Hepatocyte (in vitro differentiated cells): ENCODE measurements around the gene TBC1D5. TPM values are rescaled to one million over a fixed set of nuclear protein-coding genes. Genes with fewer than 3 reads are reported as not detected.
"Not testable (repeated sequence)": the region's sequence is repeated elsewhere in the genome, so short reads cannot be mapped to it uniquely, and the experiment has no call there.

Source experiments
- DNase-seq: peaks from one replicate; pipeline ENCODE4 v3.0.0-alpha.2; 2016; ENCODE audit warnings: low spot score
- H2AFZ ChIP-seq: fragments of 200-600 bp; sonication (generic); 2 replicates; pipeline ENCODE4 v1.6.0; 2016; ENCODE audit warnings: antibody characterized with exemption, mild to moderate bottlenecking
- H3K27ac ChIP-seq: fragments of 200-600 bp; sonication (generic); 2 replicates; pipeline ENCODE4 v1.5.1; 2016; ENCODE audit warnings: mild to moderate bottlenecking
- H3K27me3 ChIP-seq: fragments of 200-600 bp; sonication (generic); 2 replicates; pipeline ENCODE4 v1.6.1; 2016
- H3K36me3 ChIP-seq: fragments of 200-600 bp; sonication (generic); replicated peaks from 2 replicates; pipeline ENCODE4 v1.5.1; 2016; ENCODE audit warnings: low read depth; ENCODE audit not compliant: insufficient read depth
- H3K4me1 ChIP-seq: fragments of 200-600 bp; sonication (generic); 2 replicates; pipeline ENCODE4 v1.5.1; 2016; ENCODE audit warnings: mild to moderate bottlenecking, moderate library complexity; ENCODE audit not compliant: insufficient read depth
- H3K4me2 ChIP-seq: fragments of 200-600 bp; sonication (generic); 2 replicates; pipeline ENCODE4 v1.6.0; 2016
- H3K4me3 ChIP-seq: fragments of 200-600 bp; sonication (generic); 2 replicates; pipeline ENCODE4 v1.5.1; 2016; ENCODE audit warnings: mild to moderate bottlenecking
- H3K79me2 ChIP-seq: fragments of 200-600 bp; sonication (generic); 2 replicates; pipeline ENCODE4 v1.6.0; 2017; ENCODE audit warnings: mild to moderate bottlenecking
- H3K9me2 ChIP-seq: fragments of 200-600 bp; sonication (generic); replicated peaks from 2 replicates; pipeline ENCODE4 v1.6.0; 2017; ENCODE audit warnings: mild to moderate bottlenecking; ENCODE audit not compliant: insufficient read depth
- H3K9me3 ChIP-seq: fragments of 200-600 bp; sonication (generic); 2 replicates; pipeline ENCODE4 v1.5.1; 2016; ENCODE audit warnings: low read depth, mild to moderate bottlenecking
- H4K20me1 ChIP-seq: fragments of 200-600 bp; sonication (generic); 2 replicates; pipeline ENCODE4 v1.6.0; 2016; ENCODE audit warnings: mild to moderate bottlenecking; ENCODE audit not compliant: insufficient read depth, poor library complexity, severe bottlenecking
- CTCF ChIP-seq: fragments of 200-600 bp; sonication (generic); IDR thresholded peaks from 2 replicates; pipeline ENCODE4 v1.5.1; 2016; ENCODE audit warnings: antibody characterized with exemption, mild to moderate bottlenecking; ENCODE audit not compliant: poor library complexity
- EZH2 ChIP-seq: fragments of 200-600 bp; sonication (generic); IDR thresholded peaks from 2 replicates; pipeline ENCODE4 v1.6.1; 2016; ENCODE audit warnings: antibody characterized with exemption, mild to moderate bottlenecking, borderline replicate concordance
- EZH2phosphoT487 ChIP-seq: fragments of 200-600 bp; sonication (generic); IDR thresholded peaks from one replicate; pipeline ENCODE4 v1.6.1; 2018; ENCODE audit warnings: antibody characterized with exemption, mild to moderate bottlenecking, low read depth, moderate library complexity; ENCODE audit not compliant: unreplicated experiment, severe bottlenecking
- WGBS: methylation state at CpG from one replicate; pipeline ENCODE4 v1.1.6; 2016; ENCODE audit warnings: low lambda C conversion rate; ENCODE audit errors: missing lambda C conversion rate; 5-methylcytosine and 5-hydroxymethylcytosine counted together
- polyA plus RNA-seq: library from polyadenylated mRNA; unstranded; fragments of >200 nt; fragmentation: Nextera tagmentation; extraction: Ambion mirVana; gene quantifications from 2 replicates; pipeline ENCODE4 v1.2.1, GENCODE V29; 2016
- total RNA-seq: library from RNA; depleted of rRNA; stranded (reverse); fragments of >200 nt; gene quantifications from 2 replicates; pipeline ENCODE4 v1.2.3, GENCODE V29; 2014

The TBC1D5 gene
- total and polyA plus RNA-seq, 2 experiments from 2014 or later = 17.0 to 64.2 TPM

DNA sequence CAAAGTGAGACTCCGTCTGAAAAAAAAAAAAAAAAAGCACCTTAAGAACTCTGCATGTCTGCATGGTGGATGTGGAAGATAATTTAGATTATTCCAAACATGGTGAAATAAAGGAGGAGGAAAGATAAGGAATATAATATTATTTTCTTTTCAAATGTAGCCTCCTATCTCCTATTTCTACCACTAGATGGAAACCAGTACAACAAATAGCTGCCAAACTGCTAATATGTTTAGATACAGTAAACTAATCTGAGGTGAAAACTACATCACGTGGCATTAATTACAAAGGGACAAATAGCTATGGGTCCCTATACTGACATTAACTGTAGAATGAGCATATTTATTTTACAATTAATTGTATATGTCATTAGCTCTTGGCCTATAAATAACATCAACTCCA lies 197.8 kb downstream of the TBC1D5 start:
- Histone ChIP-seq H3K4me2 (no peak overlapping the region), H3K4me3 (no peak overlapping the region), H3K9me3 (no peaks in the 10 kb centered on the region), H3K27ac (no peak overlapping the region), H3K9me2 (no peaks in the 10 kb centered on the region), H3K27me3 (no peaks in the 10 kb centered on the region), H3K36me3 (no peaks in the 10 kb centered on the region), H3K4me1 (no peaks in the 10 kb centered on the region), H2AFZ (no peak overlapping the region), H3K79me2 (no peaks in the 10 kb centered on the region), H4K20me1 (no peaks in the 10 kb centered on the region)
- 96% methylated on average over 2 of the region's 2 CpGs for WGBS
- no peak for DNase-seq
- TF ChIP-seq EZH2phosphoT487 (no peak), EZH2 (no peak), CTCF (no peak)

DNA sequence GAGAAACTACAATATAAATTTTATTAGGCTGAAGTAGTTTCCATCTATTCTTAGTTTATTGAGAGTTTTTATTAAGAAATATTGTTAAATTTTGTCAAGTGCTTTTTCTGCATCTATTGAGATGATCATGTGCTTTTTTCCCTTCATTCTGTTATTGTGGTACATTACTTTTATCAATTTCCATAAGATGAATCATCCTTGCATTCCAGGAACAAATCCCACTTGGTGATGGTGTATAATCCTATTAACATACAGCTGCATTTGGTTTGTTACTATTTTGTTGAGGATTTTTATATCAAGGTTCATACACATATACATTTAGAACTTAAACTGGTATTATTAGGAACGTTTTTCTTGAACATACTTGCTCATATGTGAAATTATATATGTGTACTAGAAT lies 199.8 kb downstream of the TBC1D5 start:
- Histone ChIP-seq H2AFZ (no peak overlapping the region), H3K27me3 (no peaks in the 10 kb centered on the region), H3K9me2 (no peaks in the 10 kb centered on the region), H3K36me3 (no peaks in the 10 kb centered on the region), H3K27ac (no peak overlapping the region), H3K9me3 (no peaks in the 10 kb centered on the region), H3K4me1 (no peaks in the 10 kb centered on the region), H4K20me1 (no peaks in the 10 kb centered on the region), H3K79me2 (no peaks in the 10 kb centered on the region), H3K4me3 (no peak overlapping the region), H3K4me2 (no peak overlapping the region)
- no peak for DNase-seq
- WGBS = 96% methylated on average over 1 of the region's 1 CpG
- TF ChIP-seq CTCF (no peak), EZH2phosphoT487 (no peak), EZH2 (no peak)

DNA sequence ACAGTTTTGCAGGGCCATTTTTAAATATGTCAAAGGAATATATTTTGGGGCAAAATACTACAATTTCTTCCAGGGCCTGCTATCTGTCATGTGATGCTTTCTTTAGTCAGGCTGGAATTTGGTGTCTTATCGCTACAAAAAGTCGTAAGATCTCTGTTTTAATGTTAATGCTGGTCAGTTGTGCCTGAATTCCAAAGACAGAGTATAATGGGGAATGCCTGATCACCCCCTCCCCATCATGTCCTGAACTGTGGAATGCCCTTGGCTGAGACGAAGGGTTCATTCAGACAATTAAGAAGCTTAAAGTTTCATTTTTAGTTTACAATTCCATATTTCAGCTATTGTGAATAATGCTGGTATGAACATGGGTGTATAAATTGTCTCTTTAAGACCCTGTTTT lies 203.0 kb downstream of the TBC1D5 start:
- Histone ChIP-seq H3K4me2 (no peak overlapping the region), H3K36me3 (no peaks in the 10 kb centered on the region), H3K4me1 (no peaks in the 10 kb centered on the region), H3K9me2 (no peaks in the 10 kb centered on the region), H4K20me1 (no peaks in the 10 kb centered on the region), H3K79me2 (no peaks in the 10 kb centered on the region), H3K27ac (no peak overlapping the region), H3K9me3 (no peaks in the 10 kb centered on the region), H3K4me3 (no peak overlapping the region), H2AFZ (no peak overlapping the region), H3K27me3 (no peaks in the 10 kb centered on the region)
- DNase-seq = no peak
- 82% methylated on average over 3 of the region's 3 CpGs for WGBS
- no peak for TF ChIP-seq CTCF
- no peak for TF ChIP-seq EZH2phosphoT487
- no peak for TF ChIP-seq EZH2

DNA sequence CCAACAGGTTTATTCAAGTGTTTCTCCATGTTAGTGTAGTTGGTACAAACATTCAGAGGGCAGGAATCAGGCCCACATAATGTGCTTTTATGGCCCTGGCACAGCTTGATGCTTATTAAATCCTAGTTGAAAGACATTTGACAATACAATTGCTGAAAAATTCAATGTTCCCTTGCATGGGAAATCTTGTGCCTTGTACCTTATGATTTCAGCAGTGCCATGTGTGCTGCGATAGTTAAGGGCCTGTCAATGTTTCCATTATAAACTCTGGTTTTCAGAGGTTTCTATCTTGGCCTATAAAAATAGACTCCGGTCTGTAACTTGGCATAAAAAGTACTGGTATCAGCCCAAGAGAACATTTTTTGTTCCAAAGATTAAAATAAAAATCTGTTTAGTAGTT lies 207.2 kb downstream of the TBC1D5 start:
- Histone ChIP-seq H3K9me3 (no peaks in the 10 kb centered on the region), H3K9me2 (no peaks in the 10 kb centered on the region), H3K4me1 (no peaks in the 10 kb centered on the region), H2AFZ (no peak overlapping the region), H4K20me1 (no peaks in the 10 kb centered on the region), H3K36me3 (no peaks in the 10 kb centered on the region), H3K4me3 (no peak overlapping the region), H3K4me2 (no peak overlapping the region), H3K27ac (no peak overlapping the region), H3K27me3 (no peaks in the 10 kb centered on the region), H3K79me2 (no peaks in the 10 kb centered on the region)
- TF ChIP-seq EZH2phosphoT487 = no peak
- TF ChIP-seq EZH2 = no peak
- no peak for TF ChIP-seq CTCF
- no peak for DNase-seq
- 77% methylated on average over 2 of the region's 2 CpGs for WGBS

- H3K4me2 ChIP-seq, DNase-seq, H3K9me3 ChIP-seq, H3K36me3 ChIP-seq, H3K9me2 ChIP-seq, H3K4me3 ChIP-seq, H3K79me2 ChIP-seq, H3K4me1 ChIP-seq, H2AFZ ChIP-seq, H4K20me1 ChIP-seq, H3K27me3 ChIP-seq, H3K27ac ChIP-seq: not testable (repeated sequence)
- 96% methylated on average over 4 of the region's 4 CpGs for WGBS
Measured at GRCh38 chr3:17532446-17532845, 210.0 kb downstream of the TBC1D5 start.
